Measurements from ENCODE around the gene SERPINH1.

The SERPINH1 gene

DNA sequence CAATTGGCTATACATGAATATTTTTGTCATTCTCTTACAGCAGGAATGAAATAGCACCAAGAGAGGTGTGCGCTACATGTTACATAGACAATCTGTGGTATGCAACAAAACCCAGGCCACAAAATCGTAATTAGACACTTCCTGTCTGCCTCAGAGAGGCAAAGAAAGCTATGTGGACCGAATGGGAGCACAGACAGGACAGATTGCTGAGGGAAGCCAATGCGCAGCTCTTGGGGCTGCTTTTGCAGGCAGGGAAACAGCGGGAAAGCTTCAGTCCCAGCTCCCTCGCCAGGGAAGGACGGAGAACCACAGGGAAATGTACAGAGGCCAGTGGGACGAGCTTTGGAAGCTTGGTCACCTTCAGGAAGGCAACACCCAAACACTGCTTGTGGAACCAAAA lies 40.9 kb downstream of the SERPINH1 start:
- DNase-seq, result no peak

- no peak for DNase-seq
Observed at GRCh38 chr11:75603791-75604736, 42.0 kb downstream of the SERPINH1 start.

GRCh38 chr11:75606099-75606498 lies 44.0 kb downstream of the SERPINH1 start:
- no peak for DNase-seq

GRCh38 chr11:75611823-75612222 lies 49.8 kb downstream of the SERPINH1 start:
- DNase-seq, result no peak

GRCh38 chr11:75615751-75616150 lies 53.7 kb downstream of the SERPINH1 start:
- no peak for DNase-seq

- DNase-seq, result no peak
Observed at GRCh38 chr11:75616281-75616680, 54.2 kb downstream of the SERPINH1 start.
